ENCODE data around the gene RBMS3.
"Not testable (repeated sequence)": the region's sequence is repeated elsewhere in the genome, so short reads cannot be mapped to it uniquely, and the experiment has no call there.

Gene RBMS3

DNA sequence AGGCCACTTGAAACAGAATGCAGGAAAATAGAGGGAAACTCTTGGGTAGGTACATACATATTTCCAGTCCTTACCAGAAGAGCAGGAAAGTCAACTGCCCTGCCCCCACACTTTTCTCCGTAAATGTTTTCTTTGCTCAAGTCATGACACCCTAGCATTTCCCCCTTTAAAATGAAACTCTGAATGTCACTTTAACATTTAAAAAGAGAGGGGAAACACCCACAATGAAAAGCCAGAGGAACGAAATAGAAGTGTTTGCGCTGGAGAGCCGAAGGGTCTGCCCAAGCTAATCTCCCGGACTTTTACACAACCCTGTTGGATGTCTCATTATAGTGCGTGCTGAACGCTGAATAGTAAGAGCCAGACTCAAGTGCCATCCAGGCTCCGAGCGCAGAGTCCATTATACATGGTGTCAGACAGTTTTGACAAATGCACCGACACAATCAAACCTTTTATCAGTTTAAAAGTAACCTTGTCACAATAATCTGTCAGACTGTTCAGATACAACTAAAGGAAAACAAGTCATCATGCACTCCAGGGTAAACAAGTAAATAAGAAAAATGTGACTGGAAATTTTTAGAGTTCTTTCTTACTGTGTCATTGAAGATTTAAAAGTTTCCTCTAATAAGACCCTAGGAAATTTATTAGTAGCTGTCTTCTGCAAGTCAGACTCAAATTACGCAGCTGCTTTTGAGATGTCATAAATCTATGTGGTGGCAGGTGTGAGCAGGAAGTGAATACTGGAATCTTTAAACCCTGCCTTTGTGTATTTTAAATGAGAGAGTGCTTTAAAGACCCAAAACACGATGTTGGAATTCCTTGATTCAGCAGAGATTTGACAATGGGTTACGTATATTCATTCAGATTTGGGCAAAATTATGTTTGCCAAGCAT is 159.8 kb downstream of the RBMS3 start:
- DNase-seq = no peak

DNA sequence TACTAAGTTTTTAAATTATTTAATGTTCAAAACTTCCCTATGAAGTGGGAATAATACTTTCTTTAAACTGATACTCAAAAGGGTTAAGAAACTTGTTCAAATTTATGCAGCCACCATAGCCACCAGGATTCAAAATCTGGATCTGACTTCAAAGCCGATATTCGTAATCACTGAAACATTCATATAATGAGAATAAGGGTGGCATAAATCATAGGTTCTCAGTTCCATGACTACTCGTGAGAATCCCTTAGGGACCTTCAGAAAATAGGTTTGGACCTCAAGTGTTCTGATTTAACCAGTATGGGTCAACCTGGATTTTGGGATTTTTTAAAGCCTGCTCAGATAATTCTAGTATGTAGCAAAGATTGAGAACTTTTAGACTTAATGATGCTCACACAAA is 160.6 kb downstream of the RBMS3 start:
- no peak for DNase-seq

DNA sequence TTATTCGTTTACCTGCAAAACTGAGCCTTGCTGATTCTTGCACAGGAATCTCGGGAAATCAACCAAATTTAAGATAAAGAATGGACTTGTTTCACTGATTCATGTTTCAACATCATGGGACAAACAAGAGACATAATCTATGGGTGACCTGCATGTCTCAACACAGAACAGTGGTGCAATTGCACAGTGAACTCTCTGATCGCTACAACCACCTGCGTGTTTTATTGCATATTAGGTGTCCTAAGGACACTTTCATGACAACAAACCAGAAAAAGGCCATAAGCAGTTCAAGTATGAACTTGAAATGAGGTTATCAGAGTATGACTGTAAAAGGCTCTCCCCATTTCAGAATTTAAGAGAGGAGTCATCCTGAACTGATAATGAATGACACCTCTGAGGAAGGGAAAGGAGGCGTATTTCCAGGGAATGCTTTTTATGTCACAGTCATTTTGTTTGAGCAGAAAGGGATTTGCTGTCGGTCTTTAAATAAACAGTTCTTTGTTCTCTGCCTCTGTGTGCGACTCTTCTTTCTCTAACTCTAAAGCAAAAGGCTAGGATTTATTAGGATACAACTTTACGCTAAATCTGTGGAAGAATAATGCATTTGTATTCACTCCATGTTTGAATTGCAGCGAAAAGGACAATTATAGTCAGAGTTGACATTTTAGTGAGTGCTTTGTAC is 167.2 kb downstream of the RBMS3 start:
- DNase-seq = no peak

DNA sequence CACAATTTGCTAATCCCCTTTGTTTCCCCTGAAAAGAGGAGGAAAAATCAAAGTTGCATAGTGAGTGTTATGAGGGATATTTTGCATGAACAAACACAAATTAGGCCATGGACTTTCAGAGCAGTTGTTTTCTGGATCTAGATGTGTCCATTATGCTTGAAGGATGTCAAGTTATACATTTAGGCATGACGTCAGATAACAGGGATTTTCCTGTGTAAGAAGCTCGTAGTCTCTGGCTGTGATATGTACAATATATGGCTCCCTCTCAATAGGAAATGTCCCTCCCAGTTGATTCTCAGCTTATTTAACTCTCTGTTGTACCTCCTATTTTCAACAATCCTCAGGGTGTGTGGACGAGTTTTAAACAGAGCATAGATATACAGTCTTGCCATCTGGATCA is 171.0 kb downstream of the RBMS3 start:
- no peak for DNase-seq

DNA sequence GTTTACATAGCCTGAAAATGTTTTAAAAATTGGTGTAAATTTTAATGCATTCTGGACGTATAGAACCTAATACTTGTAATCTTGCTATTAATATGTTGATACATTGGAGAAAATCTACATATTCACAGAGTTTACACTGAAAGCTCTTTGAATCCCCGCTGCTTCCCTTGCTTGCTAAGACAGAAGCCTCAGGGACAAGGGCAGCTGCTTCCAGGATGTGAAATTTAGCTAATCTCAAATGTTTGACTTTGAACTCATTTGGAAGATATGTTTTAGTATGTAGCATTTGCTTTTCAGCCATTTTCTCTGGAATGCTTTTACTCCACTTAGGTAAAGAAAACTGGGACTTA is 172.0 kb downstream of the RBMS3 start:
- no peak for DNase-seq

DNA sequence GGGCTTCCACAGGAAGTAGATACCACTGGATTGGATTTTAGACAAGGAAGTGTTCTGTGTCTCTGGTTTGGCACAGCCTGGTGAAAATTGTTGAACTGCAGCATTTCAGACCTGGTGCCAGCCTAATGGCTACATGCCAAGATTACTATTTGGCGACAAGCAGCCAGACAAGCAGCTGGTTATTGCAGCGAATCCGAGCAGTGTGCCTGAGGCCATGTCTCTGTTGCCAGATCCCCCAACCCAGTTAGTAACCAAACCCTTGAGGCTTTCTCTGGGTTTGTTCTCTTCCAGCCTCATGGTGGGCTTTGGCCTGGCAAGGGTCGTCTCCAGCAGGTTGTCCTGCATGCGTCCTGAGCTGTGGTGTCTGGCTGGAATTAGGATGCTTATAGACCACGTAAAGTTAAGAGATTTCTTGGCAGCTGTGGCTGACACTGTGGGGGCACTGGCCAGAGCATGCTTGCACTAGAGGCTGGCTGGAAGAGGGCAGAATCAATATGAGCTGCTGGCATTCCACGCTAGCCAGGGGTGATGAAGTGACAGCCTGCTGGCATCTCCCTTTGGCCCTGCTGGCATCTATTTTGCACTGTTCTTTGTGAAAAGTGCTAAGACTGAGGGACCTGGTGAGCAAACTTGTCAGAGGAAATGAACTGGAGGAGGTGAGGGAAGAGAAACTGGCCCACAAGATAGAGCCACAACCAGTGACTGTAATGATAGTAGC is 172.6 kb downstream of the RBMS3 start:
- DNase-seq = no peak

DNA sequence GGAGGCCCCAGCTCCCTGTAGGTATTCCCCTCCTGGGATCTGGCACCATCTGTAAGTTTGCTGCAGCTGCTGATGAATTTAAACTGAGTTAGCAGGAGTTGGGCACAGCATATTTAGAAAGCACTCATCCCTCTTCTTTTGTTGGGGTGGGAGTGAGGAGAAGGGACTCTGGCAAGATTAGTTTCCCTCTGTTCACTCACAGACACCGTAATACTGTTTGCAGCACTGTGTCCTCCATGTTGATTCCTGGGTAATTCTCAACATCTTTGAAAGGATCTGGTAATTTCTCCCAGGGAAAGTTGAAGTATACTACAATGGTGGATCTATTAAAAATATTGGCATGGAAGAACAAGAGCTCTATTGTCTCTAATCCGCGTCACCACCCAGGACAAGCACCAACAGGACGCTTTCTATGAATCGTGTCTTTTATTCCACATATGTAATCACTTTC is 173.3 kb downstream of the RBMS3 start:
- no peak for DNase-seq

DNA sequence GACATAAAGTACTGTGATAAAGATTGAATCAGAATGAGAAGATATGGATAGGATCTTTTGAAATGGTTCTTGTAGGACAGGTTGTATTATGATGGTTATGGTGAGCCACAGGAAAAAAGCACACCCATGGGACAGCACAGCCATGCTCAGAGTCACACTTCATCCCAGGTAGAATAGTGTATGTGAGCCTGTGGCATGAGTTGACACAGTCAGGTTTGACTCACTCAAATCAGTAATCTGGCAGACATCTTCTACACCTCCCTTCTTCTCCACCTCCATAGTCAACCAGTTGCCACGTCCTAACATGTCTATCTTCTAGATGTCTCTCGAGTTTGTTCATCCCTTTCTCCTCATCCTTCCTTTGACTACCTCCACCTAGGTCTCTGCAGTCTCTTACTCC is 176.0 kb downstream of the RBMS3 start:
- DNase-seq = no peak

DNA sequence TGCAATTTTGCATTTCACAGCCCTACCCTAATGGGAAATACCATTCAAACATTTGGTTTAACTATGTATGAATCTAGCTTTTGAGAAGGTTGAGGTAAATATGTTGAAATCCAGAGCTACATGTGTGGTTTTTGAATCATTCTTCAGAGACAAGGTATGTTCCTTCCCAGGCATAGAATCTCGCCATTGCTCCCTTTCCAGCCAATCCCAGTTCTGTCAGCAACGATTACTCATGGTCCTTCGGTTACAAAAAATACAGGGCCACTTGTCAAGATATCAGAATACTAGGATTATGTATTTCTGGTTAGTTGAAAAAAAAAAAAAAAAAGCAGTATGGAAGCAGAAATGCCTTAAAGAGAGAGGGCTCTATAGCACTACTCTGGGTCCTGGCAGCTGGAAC is 182.4 kb downstream of the RBMS3 start:
- no peak for DNase-seq

DNA sequence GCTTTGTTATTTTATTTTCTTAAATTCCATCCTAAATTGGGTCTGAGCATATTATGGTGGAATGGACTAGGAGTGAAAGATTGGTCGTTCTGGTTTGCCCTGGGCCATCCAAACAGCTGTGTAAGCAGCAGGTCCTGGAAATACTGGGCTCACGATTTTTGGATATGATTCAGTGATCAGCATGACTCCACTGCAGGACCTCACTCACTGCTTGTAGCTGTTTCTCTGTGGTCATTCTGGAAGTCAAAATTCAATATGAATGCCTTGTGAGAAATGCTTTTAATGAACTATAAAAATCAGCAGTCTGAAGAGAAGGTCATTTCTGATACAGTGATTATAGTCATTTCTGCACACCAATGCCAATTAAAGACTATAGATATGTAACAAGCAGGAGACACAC is 185.0 kb downstream of the RBMS3 start:
- DNase-seq = no peak

DNA sequence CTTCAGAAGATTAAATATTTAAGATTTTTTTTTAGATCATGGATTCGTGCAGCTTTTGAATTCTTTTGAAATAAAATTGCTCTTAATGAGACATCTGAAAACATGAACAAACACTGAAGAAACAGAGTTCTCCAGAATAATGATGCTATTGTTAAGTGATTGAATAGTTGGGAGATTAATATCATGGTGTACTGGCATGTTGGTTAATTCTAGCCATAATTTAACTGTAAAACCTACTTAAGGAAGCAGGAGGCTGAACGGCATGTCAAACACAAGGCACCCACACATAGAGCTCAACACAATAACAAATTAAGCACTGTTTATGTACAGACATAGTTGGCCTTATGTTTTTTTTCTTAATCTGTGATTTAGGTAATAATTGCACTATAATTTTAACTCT is 185.6 kb downstream of the RBMS3 start:
- DNase-seq = no peak

DNA sequence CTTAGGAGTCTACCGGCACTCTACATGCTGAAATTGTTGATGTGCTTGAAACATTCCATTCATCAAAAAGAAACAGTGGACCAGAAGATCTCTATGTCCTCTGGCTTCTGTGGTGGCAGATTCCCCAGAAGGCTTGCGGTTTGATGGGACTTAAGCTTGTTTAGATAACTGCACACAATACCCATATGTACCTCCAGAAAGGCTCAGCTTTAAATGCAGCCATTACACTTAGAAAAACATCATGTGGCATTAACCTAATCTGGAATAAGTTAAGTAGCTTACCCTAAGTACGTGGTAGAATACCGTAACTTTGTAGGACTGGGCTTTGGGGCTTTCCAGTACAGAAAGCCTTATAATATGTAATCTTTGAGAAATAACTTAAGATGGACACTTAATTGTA is 187.3 kb downstream of the RBMS3 start:
- DNase-seq = no peak

DNA sequence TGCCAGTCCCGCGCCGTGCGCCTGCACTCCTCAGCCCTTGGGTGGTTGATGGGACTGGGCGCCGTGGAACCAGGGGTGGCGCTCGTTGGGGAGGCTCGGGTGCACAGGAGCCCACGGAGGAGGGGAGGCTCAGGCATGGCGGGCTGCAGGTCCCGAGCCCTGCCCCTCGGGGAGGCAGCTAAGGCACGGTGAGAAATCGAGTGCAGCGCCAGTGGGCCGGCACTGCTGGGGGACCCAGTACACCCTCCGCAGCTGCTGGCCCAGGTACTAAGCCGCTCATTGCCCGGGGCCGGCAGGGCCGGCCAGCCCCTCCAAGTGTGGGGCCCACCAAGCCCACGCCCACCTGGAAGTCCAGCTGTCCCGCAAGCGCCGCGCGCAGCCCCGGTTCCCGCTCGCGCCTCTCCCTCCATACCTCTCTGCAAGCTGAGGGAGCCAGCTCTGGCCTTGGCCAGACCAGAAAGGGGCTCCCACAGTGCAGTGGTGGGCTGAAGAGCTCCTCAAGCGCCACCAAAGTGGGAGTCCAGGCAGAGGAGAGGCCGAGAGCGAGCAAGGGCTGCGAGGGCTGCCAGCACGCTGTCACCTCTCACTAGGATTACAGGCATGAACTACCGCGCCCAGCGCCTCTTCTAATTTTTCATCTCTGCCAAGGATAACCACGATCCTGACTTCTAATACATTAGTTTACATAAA is 192.8 kb downstream of the RBMS3 start:
- DNase-seq = not testable (repeated sequence)

DNA sequence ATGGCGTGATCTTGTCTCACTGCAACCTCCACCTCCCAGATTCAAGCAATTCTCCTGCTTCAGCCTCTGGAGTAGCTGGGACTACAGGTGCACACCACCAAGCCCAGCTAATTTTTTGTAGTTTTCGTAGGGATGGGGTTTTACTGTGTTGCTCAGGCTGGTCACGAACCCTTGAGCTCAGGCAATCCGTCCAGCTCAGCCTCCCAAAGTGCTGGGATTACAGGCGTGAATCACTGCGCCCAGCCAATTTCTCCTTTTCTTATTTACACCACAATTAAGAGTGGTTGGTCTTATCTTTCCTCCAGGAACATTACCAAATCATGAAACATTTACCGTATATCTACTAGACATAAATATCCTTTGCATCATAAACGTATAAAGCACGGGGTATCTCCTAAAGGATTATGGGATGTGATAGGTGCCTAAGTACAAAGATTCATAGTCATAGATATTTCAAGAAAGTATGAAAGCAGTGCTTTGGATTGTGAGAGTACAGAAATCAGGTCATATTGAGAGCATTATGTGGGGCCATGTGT is 194.5 kb downstream of the RBMS3 start:
- DNase-seq = no peak

DNA sequence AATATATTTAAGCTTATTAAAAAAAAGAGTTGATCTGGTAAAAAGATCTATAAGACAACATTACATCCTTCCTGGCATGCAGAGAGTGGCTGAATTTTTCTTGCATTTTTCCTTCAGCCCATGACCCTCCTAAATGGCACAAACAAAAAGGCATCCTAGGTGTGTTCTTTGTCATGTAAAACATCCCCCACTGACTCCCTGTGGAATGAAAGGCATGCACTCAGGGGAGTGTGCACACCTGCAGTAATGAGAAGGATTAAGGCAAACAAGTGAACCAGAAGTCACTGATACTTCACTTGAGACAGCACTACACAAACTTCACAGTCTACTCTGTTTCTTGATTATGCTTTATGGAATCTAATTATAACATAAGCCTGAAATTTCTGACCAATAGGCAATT is 195.0 kb downstream of the RBMS3 start:
- DNase-seq = no peak

DNA sequence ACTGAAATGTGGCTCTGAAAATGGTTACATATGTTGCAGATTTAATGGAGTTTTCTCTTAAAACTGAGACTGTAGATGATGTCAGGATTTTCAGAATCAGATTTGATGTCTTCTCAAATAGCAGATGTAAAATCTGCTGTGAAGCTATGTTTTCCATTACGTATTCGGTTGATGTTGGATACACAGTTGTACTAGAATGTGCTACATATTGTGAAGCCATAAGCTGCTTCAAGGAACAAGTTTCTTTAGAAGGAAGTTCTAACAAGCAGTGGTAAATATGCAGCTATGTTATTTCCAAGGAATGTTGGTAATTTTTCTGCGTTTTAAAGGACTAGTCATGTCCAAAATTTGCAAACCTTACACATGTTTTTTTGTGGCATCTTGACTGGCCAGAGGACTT is 197.7 kb downstream of the RBMS3 start:
- no peak for DNase-seq

DNA sequence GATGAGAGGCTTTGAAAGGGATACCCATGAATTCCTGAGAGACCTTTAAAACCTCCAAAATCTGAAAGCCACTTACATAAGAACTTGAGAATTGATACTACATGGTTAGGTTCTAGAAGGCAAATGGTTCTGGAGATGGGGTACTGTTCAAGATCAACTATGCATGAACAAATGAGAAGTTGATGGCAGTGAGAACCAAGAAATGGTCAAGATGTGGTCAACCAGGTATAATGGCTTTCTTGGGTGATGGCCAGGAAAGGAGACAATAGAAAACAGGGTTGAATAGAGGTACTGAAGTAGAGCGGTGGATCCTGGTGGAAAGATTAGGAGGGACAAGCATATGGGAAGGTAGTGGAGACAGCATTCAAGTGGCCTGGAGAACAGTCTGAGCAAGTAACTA is 200.4 kb downstream of the RBMS3 start:
- DNase-seq = no peak

DNA sequence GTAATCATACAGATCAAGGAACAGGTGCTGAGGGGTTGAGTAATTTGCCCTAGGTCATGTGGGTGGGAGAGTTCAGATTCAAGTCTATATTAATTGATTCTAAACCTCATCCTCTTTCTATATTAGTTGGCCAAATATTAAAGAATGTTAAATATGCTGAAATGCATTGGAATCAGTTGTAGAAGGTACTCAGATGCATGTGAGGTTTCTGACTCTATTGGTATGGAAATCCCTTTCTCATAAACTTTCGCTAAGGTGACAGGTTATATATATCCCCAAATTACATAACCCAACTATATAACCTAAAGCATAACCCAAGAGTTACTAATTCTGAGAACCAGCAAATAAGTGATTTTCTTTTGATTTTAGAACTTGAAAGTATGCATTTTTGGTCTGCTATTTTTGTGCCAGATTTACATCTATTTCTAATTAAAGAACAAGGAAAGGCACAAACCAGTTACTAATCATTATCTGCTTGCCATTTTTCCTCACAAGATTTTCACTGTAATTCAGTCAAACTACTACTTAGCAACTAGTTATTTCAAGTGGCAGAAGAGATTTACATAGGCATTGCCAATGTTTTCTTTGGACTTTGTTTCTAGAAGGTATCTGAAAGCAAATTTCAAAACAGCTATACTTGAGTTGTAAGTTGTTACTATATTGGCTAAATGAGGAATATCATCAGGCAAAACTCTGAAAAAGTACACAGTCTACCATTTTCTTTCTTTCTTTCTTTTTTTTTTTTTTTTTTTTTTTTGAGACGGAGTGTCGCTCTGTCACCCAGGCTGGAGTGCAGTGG is 201.3 kb downstream of the RBMS3 start:
- DNase-seq = no peak

DNA sequence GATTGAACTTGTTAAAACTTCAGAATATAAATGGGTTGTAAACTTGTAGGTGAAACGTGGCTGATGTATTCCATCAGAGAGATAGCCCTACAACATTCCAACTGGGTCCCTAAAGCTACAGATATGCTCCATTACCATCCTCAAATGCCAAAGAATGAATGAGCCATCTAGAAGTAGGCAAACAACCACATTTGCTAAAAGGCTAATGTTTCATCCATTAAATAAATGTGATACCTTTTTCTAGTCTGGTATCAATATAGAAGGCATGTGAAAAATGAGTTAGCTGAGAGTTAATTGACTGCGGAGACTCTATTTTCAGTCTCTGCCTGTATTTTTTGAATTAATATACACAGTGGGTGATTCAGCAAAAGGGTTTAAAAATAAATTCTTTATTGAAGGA is 203.8 kb downstream of the RBMS3 start:
- no peak for DNase-seq

DNA sequence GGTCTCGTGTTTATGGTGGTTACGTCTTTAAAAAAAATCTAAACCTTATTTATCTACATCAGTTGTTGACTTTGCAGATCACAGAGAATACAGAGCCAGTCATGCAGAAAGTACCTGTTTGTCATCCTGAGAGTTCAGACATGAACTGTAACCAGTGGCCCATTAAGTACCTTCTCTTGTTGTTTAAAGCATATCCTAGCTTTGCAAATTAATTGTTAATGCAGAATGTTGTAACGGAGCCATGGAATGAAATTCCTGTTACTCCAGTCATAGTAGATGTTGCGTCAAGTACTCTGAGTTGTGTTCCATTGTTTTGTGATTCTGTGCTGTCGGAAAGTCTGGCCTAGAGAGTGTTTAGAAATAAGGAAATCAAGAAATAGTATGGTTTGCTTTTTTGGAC is 205.2 kb downstream of the RBMS3 start:
- DNase-seq = no peak

DNA sequence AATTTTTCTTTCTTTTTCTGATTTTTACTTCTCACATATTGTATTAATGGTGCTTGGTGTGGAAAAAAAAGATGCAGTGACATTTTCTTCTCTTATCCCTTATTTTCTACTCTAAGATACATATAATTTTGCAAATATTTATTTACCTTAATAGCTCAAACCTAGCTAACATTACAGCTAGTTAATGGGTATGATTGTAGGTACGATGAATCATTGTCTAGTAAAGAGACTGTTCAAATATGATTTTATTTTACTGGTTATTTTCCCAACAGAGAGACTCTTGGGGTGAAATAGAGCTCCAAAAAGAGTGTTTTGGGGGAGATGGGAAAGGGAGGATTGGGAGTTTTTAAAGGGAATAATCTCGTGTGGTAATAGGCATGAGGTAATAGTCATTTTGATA is 206.0 kb downstream of the RBMS3 start:
- no peak for DNase-seq

DNA sequence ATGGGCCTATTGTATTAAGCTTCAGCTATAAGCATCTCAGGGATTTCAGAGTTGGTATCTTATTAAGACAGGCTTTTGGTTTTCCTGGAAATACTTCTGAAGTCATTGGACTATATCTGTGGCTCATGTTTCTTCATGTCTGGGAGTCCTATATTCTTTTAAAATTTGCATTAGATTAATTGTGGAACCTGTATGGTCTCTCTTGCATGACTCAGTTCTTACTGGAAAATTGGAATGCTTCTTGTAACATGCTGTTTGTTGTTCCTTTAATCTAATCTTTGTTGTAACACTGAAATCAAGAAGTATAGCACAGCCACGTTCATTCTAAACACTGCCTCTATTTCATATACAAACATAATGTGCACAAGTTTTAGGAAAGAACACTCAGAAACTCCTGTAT is 208.1 kb downstream of the RBMS3 start:
- no peak for DNase-seq
